HL-60/S4 treated with phorbol 12-myristate 13-acetate at 8.2 ng/mL for 4 days and 3 days (cell line): Measurements from ENCODE around the gene IL17C.

Experiments
- in situ Hi-C: fragments of 300-500 bp; cut with MboI; formaldehyde crosslinking; loops from 2 replicates; pipeline ENCODE4 v1.15.0; 2022; ENCODE audit warnings: low sequenced_read_pairs

IL17C gene

DNA sequence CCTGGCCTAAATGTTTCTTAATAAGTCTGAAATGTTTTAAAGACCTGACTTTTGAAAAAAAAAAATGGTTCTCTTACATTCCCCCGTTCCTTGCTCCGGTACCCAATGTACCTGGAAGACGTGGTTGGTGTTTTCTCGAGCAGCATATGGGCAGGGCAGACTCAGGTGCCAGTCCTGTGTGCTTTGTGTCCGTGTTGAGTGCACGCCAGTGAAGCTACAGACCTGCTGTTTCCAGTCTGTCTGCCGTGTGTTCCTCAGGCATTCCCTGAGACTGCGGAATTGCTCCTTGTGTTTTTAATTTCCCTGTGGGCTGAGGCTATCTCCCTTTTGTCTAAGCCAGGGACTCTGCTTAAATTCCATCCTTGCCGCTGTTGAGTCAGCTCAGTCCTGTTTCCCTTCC, 11.7 kb upstream of the IL17C start:
- in situ Hi-C loops, result no loop called here

DNA sequence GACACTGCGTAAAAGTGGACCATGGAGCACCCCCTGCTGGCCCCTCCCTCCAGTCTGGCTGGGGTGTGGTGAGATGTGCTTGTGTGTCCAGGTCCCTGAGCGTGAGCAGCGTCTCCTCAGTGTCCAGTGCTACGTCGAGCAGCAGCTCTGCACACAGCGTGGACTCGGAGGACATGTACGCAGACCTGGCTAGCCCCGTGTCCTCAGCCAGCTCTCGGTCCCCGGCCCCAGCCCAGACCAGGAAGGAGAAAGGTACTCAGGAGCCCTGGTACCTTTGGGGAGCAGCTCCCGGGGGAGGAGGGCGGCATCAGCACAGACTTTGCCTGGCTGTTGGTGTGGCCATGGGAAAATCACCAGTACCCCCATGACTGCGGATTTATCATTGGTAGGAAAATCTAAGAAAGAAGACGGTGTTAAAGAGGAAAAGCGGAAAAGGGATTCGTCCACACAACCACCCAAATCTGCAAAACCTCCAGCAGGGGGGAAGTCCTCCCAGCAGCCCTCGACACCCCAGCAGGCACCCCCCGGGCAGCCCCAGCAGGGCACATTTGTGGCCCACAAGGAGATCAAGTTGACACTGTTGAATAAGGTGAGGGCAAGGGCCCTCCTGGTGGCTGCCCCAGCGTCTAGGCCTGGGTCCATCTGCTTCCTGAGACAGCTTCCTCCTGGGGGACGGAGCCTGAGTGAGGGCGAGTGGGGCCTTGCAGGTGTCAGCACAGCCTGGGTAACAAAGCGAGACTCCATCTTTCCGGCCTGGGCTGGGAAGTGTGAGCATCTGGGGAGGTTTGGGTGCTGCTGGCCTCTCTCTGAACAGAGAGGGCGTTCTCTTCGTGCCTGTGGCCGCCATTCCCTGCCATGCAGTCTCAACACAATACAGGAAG, 10.6 kb upstream of the IL17C start:
- in situ Hi-C loops, result no loop called here

DNA sequence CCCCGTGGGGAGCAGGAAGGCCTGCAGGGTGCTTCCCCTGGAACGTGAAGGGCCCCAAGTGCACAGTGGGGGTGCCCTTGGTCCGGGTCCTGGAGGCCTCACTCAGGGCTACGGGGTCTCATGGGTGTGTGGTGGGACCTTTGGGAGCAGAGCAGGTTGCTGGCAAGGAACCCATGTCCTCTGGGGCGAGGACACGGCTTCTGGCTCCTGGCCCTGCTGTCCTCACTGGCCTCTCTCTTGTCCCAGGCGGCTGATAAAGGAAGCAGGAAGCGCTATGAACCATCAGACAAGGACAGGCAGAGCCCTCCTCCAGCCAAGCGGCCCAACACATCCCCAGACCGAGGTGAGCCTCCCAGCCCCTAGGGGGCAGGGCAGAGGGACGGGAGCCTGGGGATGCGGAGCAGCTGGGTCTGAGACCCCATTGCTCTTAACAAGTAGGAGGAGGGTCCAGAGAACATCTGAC, 9.8 kb upstream of the IL17C start:
- in situ Hi-C loops, result no loop called here

DNA sequence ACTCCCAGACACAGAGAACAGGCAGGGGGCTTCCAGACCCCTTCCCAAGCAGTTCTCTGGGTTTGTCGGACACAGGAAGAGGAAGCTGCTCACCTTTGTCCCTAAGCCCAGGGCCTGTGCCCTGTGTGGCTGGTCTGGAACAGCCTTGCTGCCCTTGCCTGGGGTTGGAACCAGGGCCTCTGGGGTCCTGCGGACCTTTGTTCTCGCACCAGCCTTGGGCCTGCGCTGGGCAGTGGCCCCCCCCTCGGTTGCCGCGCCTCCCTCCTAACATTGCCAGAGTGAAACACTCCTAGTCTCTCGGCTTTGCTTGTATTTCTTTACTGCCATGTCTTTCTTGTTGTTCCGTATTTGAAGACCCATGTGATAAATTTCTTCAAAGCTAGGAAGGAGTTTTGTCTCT, 8.5 kb upstream of the IL17C start:
- in situ Hi-C loops, result no loop called here

DNA sequence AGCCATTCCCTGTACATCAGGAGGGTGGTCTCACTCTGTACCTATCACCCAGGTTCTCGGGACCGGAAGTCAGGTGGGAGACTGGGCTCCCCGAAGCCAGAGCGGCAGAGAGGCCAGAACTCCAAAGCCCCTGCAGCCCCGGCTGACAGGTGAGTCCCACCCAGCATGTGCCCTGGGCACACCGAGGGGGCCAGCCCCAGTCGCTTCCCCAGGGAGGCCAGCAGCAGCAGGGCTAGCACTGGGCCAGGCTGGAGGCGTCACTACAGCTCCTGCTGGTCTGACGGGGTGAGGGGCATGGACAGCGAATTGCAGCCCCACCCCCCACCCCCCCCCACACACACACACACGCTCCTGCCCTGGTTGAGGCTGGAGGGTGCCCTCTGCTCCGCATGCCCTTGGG, 7.9 kb upstream of the IL17C start:
- in situ Hi-C loops, result no loop called here

DNA sequence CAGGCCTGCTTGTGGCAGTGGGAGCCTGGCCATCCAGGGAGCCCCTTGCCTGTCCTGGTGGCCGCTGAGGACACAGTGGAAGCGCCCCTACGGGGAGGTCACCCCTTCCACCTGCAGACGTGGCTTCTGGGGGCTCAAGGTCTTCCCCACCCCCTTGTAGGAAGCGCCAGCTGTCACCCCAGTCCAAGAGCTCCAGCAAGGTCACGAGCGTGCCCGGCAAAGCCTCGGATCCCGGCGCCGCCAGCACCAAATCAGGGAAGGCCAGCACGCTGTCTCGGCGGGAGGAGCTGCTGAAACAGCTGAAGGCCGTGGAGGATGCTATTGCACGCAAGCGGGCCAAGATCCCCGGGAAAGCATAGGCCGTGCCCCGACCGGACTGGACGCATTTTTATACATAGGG, 7.4 kb upstream of the IL17C start:
- in situ Hi-C loops, result no loop called here

DNA sequence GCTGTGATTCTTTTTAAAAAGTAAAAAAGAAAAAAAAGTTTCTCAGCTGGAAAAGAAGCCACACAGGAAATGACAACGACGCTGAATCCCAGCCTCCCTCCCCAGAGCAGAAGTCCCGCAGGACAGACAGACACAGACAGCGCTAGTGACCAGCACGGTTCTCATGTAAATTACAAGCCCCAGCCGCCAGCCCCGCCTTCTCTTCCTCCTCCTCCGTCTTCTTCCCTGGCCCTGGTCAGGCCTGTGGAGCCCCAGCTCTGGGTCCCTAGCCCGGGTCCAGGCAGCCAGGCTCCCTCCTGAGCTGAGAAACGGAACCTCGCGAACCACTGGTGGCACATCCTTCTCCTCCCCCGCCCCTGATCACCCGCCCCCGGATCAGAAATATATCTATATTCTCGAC, 7.0 kb upstream of the IL17C start:
- in situ Hi-C loops, result no loop called here

DNA sequence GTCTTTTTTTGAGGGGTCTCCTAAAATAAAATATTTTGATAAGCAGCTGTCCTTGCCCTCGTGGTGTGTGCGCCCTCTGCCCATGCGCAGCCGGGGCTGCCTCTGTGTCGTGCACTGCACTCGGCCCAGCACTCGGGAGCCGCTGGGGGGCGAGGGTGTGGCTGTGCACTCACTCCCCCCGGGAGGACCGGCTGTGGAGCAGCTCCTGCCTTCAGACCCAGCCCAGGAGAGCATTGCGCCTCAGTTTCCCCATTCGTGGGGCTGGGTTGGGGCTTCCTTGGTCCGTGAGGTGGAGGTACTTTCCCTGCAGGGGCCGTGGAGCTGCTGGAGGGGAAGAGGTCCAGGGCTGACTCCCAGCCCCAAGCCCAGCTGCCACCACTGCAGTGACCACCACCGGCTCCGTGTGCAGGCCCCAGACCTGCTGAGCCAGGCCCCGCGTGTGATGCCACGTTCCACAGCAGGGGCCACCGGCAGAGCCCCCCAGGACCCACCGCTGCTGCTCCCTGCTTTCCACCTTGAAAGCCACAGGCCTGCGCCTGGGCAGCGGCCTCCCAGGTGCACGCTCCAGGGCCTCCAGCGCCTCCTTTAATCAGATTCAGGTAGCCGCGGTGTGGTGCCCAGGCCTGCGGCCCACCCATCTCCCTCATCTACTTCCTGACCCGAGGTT, 6.3 kb upstream of the IL17C start:
- in situ Hi-C loops, result no loop called here

DNA sequence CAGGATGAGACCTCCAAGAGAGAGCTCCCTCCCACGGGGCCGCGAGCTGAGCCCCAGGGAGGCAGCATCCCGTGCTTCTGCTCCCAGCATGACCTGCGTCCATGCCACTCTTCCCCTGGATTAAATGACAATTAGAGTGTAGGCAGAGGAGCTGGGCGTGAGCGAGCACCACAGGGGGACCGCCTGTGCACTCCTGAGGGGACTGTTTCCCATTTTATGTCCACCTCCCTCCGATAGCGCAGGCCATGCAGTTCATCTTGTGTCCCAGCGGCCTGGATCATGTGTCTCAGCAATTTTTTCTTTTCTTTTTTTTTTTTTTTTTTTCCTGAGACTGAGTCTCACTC, 5.8 kb upstream of the IL17C start:
- in situ Hi-C loops, result no loop called here

DNA sequence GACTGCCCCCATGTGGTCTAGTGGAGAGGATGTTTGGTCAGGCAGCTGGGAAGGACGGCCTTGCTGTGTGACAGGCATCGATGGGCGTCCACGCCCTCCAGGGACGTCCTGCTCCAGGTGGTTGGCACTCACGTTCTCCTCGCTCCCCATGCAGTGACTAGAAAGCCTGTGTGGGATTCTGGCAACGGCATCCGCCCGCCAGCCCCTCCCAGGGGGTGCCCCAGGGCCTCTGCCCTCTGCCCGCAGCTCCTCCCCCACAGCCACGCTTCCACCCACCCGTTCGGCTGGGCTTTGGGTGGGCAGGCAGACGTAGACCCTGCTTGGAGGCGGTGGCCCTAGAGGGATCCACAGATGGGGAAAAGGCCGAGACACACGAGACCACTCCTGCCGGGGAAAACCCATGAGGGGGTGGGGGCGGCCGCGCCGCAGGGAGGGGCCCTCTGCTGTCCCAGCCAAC, 4.7 kb upstream of the IL17C start:
- in situ Hi-C loops, result no loop called here

DNA sequence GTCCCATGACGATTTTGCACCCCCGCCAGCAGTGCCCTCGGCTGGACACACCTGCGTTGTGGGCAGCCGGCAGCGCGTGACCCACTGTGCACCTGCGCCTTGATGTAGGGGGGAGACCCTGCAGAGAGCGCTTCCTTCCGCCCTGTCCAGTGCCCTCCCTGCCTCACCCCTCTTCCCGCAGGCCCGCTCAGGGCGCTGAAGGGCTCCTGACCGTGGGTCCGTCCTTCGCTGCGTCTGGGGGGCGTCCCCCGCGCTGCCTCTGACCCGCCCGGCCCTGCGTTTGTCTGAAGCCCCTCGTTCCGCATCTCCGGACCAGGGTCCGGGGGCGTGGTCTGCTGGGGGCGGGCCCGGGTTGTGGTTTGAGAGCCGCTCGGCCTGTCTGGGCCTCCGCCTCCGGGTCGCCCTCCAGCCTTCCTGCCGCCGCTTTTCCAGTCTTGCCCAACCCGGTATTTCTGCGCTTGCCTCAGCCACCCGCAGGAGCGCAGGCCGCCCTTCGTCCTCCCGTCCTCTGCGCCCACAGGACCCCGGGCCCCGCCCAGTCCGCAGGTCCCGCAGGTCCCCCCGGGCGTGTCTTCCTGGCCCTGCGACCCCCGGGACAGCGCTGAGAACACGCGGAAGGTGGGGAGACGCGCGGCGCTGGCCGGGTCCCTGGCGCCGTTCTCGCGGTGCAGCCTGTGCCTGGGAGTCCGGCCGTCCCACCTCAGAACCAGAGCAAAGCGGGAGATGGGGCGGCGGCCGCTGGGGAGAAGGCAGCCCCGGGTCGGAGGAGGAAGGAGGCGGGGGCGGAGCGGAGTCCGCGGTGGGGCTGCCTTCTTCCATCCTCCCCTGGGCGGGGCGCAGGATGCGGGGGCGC, 4.0 kb upstream of the IL17C start:
- in situ Hi-C loops, result no loop called here

DNA sequence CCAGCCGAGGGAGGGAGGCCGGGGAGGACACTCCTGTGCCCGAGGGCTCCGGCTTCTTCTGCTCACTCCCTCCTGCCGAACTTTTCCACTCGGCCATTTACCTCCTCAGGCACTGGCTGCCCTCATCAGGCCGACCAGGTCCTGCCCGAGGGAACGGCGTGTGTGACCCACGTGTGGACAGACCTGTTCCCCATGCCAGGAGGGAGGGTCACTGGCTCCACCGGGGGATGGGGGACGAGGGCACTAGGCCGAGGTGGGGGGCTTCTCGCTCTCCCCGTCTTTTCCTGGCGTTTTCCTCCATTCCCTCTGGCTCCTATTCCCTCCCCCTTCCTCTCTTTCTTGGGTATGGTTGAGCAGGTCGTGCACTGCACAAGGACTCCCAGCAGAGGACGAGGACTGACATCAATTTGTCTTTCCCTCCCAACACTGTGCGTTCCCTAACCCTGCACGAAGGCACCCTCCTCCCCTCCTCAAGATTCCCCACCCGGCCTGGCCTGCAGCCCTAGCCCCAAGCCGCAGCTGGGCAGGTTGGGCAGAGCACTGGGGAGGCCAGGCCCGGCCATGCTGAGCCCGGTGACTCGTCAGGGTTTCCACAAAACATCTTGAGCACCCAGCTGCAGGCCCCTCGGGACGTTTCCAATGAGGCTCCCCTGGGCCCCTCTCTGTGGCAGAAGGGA, 3.2 kb upstream of the IL17C start:
- in situ Hi-C loops, result no loop called here

DNA sequence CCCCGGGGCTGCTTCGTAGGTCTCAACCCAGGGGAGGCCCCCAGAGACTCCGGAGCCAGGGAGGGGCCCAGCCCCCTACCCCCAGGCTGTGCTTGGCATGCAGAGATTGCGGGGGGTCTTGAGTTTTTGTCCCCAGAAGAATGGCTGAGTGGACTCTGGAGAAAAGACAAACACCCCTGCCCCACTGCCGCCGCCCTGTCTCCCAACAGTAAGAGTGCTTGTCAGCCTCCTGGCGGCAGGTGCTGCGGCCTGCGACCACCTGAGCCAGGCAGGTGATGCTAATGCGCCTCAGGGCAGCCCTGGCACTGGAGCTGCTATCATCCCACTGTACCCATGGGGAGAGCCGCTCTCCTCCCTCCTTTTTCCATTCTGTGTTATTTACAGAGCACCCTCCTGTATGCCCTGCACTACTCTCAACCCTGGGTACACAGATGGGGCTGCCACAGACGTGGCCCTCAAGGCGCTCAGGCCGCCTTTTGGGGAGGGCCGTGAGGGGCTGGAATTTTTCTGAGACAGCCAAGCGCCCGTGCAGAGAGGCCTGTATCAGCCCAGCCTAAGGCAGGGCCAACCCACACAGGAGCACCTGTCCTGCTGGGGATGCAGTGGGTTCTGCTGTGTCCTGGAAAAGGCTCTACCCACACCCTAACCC, 2.6 kb upstream of the IL17C start:
- in situ Hi-C loops, result no loop called here

DNA sequence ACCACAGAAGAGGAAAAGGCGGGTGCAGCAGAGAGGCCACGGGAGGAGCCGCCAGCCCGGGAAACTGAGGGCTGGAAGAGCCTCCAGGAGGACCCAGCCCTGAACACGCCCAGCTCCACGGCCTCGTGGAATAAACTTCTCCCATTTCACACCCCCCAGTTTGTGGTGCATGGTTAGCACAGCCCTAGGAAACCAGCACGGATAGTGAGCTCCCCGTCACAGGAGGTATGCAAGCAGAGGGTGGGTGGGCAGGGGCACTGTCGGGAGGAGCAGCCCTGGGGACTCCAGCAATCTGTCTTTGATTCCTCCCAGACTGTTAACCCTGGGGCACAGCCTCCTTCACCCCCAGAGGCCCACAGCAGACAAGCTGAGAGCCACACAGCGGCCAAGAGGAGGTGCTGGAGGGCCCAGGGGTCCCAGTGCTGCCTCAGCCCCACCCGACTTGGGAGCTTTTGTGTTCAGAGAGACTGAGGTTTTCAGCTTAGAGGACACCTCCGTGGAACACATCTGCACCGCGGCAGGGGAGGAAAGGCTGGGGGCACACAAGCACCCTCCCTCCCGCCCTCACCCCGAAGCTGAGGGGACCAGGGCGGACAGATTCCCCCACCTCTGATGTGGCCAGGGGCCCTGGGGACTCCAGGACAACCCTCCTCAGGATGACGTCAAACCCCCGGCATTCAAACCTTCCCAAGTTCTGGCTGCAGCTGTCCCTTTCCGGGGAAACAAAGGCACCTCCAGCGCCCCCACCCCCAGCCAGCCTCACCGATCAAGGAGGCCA, 1.7 kb upstream of the IL17C start:
- in situ Hi-C loops, result no loop called here

DNA sequence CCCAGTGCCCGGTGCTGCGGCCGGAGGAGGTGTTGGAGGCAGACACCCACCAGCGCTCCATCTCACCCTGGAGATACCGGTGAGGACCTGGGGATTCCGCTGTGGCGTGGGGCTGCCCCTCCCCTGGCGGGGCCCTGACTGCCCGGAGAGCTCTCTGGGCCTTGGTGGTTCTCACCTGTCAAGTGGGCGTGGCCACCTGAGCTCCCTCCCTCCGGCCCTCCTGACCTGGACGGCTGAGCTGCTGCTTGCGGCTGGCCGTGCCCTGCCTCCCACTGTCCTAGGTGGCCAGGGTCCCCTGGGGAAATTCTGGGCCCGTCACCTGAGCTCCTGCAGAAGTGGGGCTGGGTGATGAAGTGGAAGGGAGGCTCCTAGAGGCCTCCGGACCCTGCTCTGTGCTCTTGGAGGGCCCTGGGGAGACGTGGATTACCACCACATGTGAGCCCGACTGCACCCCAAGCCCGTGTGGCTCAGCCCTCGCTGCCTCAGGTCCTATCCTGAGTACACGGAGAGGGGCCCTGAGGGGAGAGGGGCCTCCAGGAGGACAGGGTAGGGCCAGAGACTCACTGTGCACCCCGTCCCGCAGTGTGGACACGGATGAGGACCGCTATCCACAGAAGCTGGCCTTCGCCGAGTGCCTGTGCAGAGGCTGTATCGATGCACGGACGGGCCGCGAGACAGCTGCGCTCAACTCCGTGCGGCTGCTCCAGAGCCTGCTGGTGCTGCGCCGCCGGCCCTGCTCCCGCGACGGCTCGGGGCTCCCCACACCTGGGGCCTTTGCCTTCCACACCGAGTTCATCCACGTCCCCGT, 1.1 kb downstream of the IL17C start:
- in situ Hi-C loops, result no loop called here

DNA sequence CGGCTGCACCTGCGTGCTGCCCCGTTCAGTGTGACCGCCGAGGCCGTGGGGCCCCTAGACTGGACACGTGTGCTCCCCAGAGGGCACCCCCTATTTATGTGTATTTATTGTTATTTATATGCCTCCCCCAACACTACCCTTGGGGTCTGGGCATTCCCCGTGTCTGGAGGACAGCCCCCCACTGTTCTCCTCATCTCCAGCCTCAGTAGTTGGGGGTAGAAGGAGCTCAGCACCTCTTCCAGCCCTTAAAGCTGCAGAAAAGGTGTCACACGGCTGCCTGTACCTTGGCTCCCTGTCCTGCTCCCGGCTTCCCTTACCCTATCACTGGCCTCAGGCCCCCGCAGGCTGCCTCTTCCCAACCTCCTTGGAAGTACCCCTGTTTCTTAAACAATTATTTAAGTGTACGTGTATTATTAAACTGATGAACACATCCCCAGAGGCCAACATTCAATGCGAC, 1.7 kb downstream of the IL17C start:
- in situ Hi-C loops, result no loop called here

DNA sequence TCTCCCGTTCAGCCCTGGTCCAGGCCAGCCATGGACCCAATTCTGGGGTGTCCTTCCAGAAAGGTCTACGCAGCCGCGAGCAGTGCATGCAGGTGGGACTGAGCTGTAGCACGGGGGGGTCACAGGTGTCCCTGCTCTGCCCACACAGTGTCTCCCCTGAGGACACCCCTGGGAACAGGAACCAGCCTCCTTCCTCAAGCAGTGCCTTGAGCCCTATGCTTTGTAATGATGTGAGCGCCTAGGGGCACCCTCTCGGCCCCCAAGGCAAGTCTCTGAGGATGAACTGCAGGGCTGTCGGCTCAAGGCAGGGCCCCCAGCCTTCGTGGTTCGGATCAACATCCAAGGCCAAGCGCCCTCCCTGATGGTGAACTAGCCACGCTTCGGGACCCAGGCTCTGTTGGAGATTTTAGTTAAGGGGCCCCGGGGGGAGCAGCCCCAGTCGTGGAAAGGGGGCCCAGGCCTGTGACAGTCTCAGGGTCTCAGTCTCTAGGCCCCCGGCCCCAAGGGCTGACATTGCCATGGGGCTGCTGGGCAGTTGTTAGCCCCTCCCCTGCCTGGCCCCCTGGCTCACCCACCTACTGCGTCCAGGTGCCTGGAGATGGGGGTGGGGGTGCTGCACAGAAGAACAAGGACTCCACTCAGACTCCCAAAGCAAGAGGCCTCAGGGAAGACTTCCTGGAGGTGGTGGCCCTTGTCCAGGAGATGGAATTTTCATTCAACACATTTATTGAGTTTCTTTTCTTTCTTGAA, 2.3 kb downstream of the IL17C start:
- in situ Hi-C loops, result no loop called here
